ENCODE data around the gene CDO1. TPM values are rescaled to one million over a fixed set of nuclear protein-coding genes. Genes with fewer than 3 reads are reported as not detected.

CDO1 gene
- total and polyA plus RNA-seq, 9 of the 15 experiments (the other 6 are each of a cell fraction or from before 2014, with no cell fraction given), result 0.16 to 0.22 TPM; not detected in 7

- TF ChIP-seq ZBTB49 (CRISPR knock-in tag; IDR thresholded peaks at IDR 0.05; ENCODE audit: borderline replicate concordance) (no peak), ATF4 (CRISPR knock-in tag; IDR thresholded peaks at IDR 0.05) (no peak), ZNF318 (IDR thresholded peaks at IDR 0.05; ENCODE audit: borderline replicate concordance in 1 of 2, low read depth in 1 of 2) (no peak), HSF4 (CRISPR knock-in tag; IDR thresholded peaks at IDR 0.05; ENCODE audit: borderline replicate concordance) (no peak), U2AF2 (optimal IDR thresholded peaks at IDR 0.05; ENCODE audit: low read depth, low read length) (no peak), THRAP3 (IDR thresholded peaks at IDR 0.05; ENCODE audit: borderline replicate concordance) (no peak), GTF3C2 (IDR thresholded peaks at IDR 0.05; ENCODE audit: borderline replicate concordance, extremely low read depth, insufficient read length) (no peak), ZNF175 (CRISPR knock-in tag; IDR thresholded peaks at IDR 0.05; ENCODE audit: low read depth) (no peak), HNRNPLL (IDR thresholded peaks at IDR 0.05; ENCODE audit: low read depth, low read length, poor library complexity, severe bottlenecking) (no peak), ZNF785 (CRISPR knock-in tag; IDR thresholded peaks at IDR 0.05) (no peak), NUFIP1 (IDR thresholded peaks at IDR 0.05; ENCODE audit: partially characterized antibody) (no peak)
Observed at GRCh38 chr5:115842089-115842935, 25.9 kb upstream of the CDO1 start (continued).
